IMR-90 (cell line): ENCODE measurements around the gene FRMD6. TPM values are rescaled to one million over a fixed set of nuclear protein-coding genes. Genes with fewer than 3 reads are reported as not detected.
A peak's percentile ranks its signal among the peaks of the same experiment; 100 is the strongest.

ENCODE experiments used
- ATAC-seq: fragments of 200-7000 bp; cut with Tn5 transposase; 2 replicates; pipeline ENCODE4 v1.9.1; 2020; ENCODE audit warnings: low read depth, mild to moderate bottlenecking, moderate library complexity
- BruUV-seq: library from RNA; stranded (reverse); fragments of 400-500 nt; replicated peaks from 2 replicates; lab custom pipeline; 2021; lab: Mats Ljungman, UMichigan
- CTCF ChIA-PET: fragments of 300-600 bp; formaldehyde crosslinking; extraction: SDS; loops from one replicate; lab custom pipeline; 2021; ENCODE audit warnings: antibody characterized with exemption; lab: Yijun Ruan, JAX
- POLR2A ChIA-PET: fragments of 300-600 bp; sonication (Branson Sonifier 250); formaldehyde crosslinking; loops from one replicate; lab custom pipeline; 2022; ENCODE audit warnings: antibody characterized with exemption; ENCODE audit not compliant: unreplicated experiment; lab: Charles Lee
- DNase-seq: peaks from one replicate; pipeline ENCODE4 v3.0.0; 2013
- H2AFZ ChIP-seq: replicated peaks from 2 replicates; pipeline ENCODE3; 2013; ENCODE audit warnings: low read length, mild to moderate bottlenecking; ENCODE audit not compliant: poor library complexity
- H2AK5ac ChIP-seq: 2 replicates; pipeline ENCODE4 v1.6.1; 2013; ENCODE audit warnings: low read depth, low read length, inconsistent platforms
- H2AK9ac ChIP-seq: replicated peaks from 2 replicates; pipeline ENCODE3; 2013; ENCODE audit warnings: mild to moderate bottlenecking, low read depth, low read length, moderate library complexity; ENCODE audit not compliant: poor library complexity
- H2BK120ac ChIP-seq: 2 replicates; pipeline ENCODE4 v1.6.1; 2013; ENCODE audit warnings: low read depth, low read length, inconsistent platforms
- H2BK15ac ChIP-seq: 3 replicates; pipeline ENCODE4 v1.6.1; 2013; ENCODE audit warnings: low read depth, low read length, inconsistent platforms
- H2BK20ac ChIP-seq: 2 replicates; pipeline ENCODE4 v1.6.1; 2013; ENCODE audit warnings: low read depth, mild to moderate bottlenecking, inconsistent platforms, low read length, moderate library complexity
- H2BK5ac ChIP-seq: 2 replicates; pipeline ENCODE4 v1.6.1; 2013; ENCODE audit warnings: mild to moderate bottlenecking, low read depth, low read length, inconsistent platforms; ENCODE audit not compliant: poor library complexity, severe bottlenecking
- H3K14ac ChIP-seq: replicated peaks from 2 replicates; pipeline ENCODE4 v1.6.1; 2013; ENCODE audit warnings: low read depth, low read length, inconsistent platforms
- H3K18ac ChIP-seq: 2 replicates; pipeline ENCODE4 v1.6.1; 2013; ENCODE audit warnings: low read depth, low read length, control low read depth
- H3K23ac ChIP-seq: 2 replicates; pipeline ENCODE4 v1.6.1; 2013; ENCODE audit warnings: low read depth, low read length, inconsistent platforms
- H3K27ac ChIP-seq: 2 replicates; pipeline ENCODE4 v1.5.1; 2013; ENCODE audit warnings: mild to moderate bottlenecking, control low read depth, low read length; ENCODE audit not compliant: insufficient read depth
- H3K27me3 ChIP-seq: 2 replicates; pipeline ENCODE4 v1.6.1; 2013; ENCODE audit warnings: low read length; ENCODE audit not compliant: control insufficient read depth, insufficient read depth
- H3K36me3 ChIP-seq: 2 replicates; pipeline ENCODE4 v1.6.1; 2013; ENCODE audit warnings: low read length, mixed read lengths; ENCODE audit not compliant: control insufficient read depth, insufficient read depth
- H3K4ac ChIP-seq: 2 replicates; pipeline ENCODE4 v1.6.1; 2013; ENCODE audit warnings: low read depth, low read length, inconsistent platforms
- H3K4me1 ChIP-seq: 2 replicates; pipeline ENCODE4 v1.6.1; 2013; ENCODE audit warnings: low read length, mixed read lengths; ENCODE audit not compliant: control insufficient read depth, insufficient read depth
- H3K4me2 ChIP-seq: 2 replicates; pipeline ENCODE4 v1.6.1; 2013; ENCODE audit warnings: low read depth, mild to moderate bottlenecking, control low read depth, low read length, moderate library complexity
- H3K4me3 ChIP-seq: 2 replicates; pipeline ENCODE4 v1.5.1; 2013; ENCODE audit warnings: low read depth, mild to moderate bottlenecking, control low read depth, low read length, moderate library complexity; ENCODE audit not compliant: insufficient read depth
- H3K56ac ChIP-seq: 2 replicates; pipeline ENCODE4 v1.6.1; 2013; ENCODE audit warnings: low read length, inconsistent platforms; ENCODE audit not compliant: insufficient read depth; ENCODE audit errors: extremely low read depth
- H3K79me1 ChIP-seq, 2 experiments: 2 replicates each; pipeline ENCODE4 v1.6.1; 2013; ENCODE audit warnings: low read length in 2 of 2, inconsistent platforms in 1 of 2, low read depth in 1 of 2
- H3K9ac ChIP-seq: 2 replicates; pipeline ENCODE4 v1.6.1; 2013; ENCODE audit warnings: low read depth, low read length, control low read depth
- H3K9me1 ChIP-seq: 2 replicates; pipeline ENCODE4 v1.6.1; 2013; ENCODE audit warnings: low read length, inconsistent platforms; ENCODE audit not compliant: insufficient read depth
- H3K9me3 ChIP-seq: 2 replicates; pipeline ENCODE4 v1.6.1; 2013; ENCODE audit warnings: low read length; ENCODE audit not compliant: control insufficient read depth, insufficient read depth
- H4K20me1 ChIP-seq: 2 replicates; pipeline ENCODE4 v1.6.1; 2013; ENCODE audit warnings: low read length, inconsistent platforms; ENCODE audit not compliant: insufficient read depth
- H4K5ac ChIP-seq: 2 replicates; pipeline ENCODE4 v1.6.1; 2013; ENCODE audit warnings: mild to moderate bottlenecking, low read depth, low read length, control low read depth
- H4K8ac ChIP-seq, 2 experiments: 2 replicates each; pipeline ENCODE4 v1.6.1; 2013; ENCODE audit warnings: low read depth in 2 of 2, low read length in 2 of 2, control low read depth in 1 of 2, inconsistent platforms in 1 of 2
- H4K91ac ChIP-seq: 2 replicates; pipeline ENCODE4 v1.6.1; 2013; ENCODE audit warnings: low read depth, low read length, inconsistent platforms; ENCODE audit not compliant: insufficient read depth
- BHLHE40 ChIP-seq: fragments of 150-350 bp; IDR thresholded peaks from 2 replicates; pipeline ENCODE4 v1.6.1; 2016; ENCODE audit warnings: mild to moderate bottlenecking, low read depth, low read length
- CEBPB ChIP-seq: IDR thresholded peaks from 2 replicates; pipeline ENCODE4 v1.6.1; 2012; ENCODE audit warnings: low read depth, low read length, improper control_type of control experiment
- FOS ChIP-seq: fragments of 150-350 bp; IDR thresholded peaks from 2 replicates; pipeline ENCODE4 v1.6.1; 2016; ENCODE audit warnings: low read depth, low read length
- MAFK ChIP-seq: IDR thresholded peaks from 2 replicates; pipeline ENCODE4 v1.6.1; 2012; ENCODE audit warnings: low read depth, low read length, improper control_type of control experiment
- MAZ ChIP-seq: IDR thresholded peaks from 2 replicates; pipeline ENCODE4 v1.6.1; 2012; ENCODE audit warnings: low read depth, mild to moderate bottlenecking, low read length, improper control_type of control experiment, moderate library complexity, borderline replicate concordance
- MXI1 ChIP-seq: IDR thresholded peaks from 2 replicates; pipeline ENCODE4 v1.6.1; 2012; ENCODE audit warnings: low read depth, mild to moderate bottlenecking, low read length, moderate library complexity, borderline replicate concordance
- POLR2A ChIP-seq: IDR thresholded peaks from 2 replicates; pipeline ENCODE4 v1.6.1; 2012; ENCODE audit warnings: mild to moderate bottlenecking, low read depth, low read length
- RAD21 ChIP-seq: IDR thresholded peaks from 2 replicates; pipeline ENCODE4 v1.6.1; 2012; ENCODE audit warnings: low read length, improper control_type of control experiment
- RCOR1 ChIP-seq: IDR thresholded peaks from 2 replicates; pipeline ENCODE4 v1.6.1; 2012; ENCODE audit warnings: mild to moderate bottlenecking, low read length, improper control_type of control experiment; ENCODE audit not compliant: insufficient replicate concordance
- RFX5 ChIP-seq: IDR thresholded peaks from 2 replicates; pipeline ENCODE4 v1.8.0; 2012; ENCODE audit warnings: low read depth, mild to moderate bottlenecking, low read length, moderate library complexity
- WGBS, 2 experiments: methylation state at CpG; one replicate each; pipeline versions ENCODE4 v1.1.5 to v1.1.7; 2013; ENCODE audit warnings: missing lambda C conversion rate in 2 of 2; ENCODE audit not compliant: insufficient read length in 1 of 2; ENCODE audit errors: extremely low coverage in 2 of 2; 5-methylcytosine and 5-hydroxymethylcytosine counted together
- dilution Hi-C: fragments of 300-500 bp; cut with HindIII; formaldehyde crosslinking; loops from one replicate; pipeline ENCODE4 v1.14.3; 2018; ENCODE audit warnings: low sequenced_read_pairs; ENCODE audit not compliant: unreplicated experiment
- in situ Hi-C: fragments of 300-500 bp; cut with MboI; formaldehyde crosslinking; loops from 3 replicates; pipeline ENCODE4 v1.14.3; 2019; ENCODE audit warnings: low sequenced_read_pairs, inconsistent platforms, mixed read lengths
- intact Hi-C: fragments of 100-400 bp; cut with micrococcal nuclease; formaldehyde crosslinking; loops from 2 replicates; pipeline ENCODE4 v1.10.0; 2022
- polyA plus RNA-seq, 3 experiments: library from polyadenylated mRNA; depleted of rRNA; stranded (reverse); fragments of >200 nt; gene quantifications; 2 replicates each; pipeline ENCODE4 v1.2.3, GENCODE V29; 2012; ENCODE audit warnings: low replicate concordance in 1 of 3
- total RNA-seq: library from RNA; depleted of rRNA; stranded (reverse); fragments of >200 nt; gene quantifications from 2 replicates; pipeline ENCODE4 v1.2.3, GENCODE V29; 2012
- TF ChIP-seq, protein P1 (sequence below): conservative IDR thresholded peaks from 2 replicates; pipeline ENCODE4 v1.5.1; 2012; ENCODE audit warnings: mild to moderate bottlenecking, low read depth, low read length, improper control_type of control experiment
- TF ChIP-seq, protein P2 (sequence below): fragments of 150-350 bp; IDR thresholded peaks from 2 replicates; pipeline ENCODE4 v1.6.1; 2017; ENCODE audit warnings: mild to moderate bottlenecking, antibody characterized with exemption, low read length, low read depth
- TF ChIP-seq, protein P3 (sequence below): fragments of 150-350 bp; IDR thresholded peaks from 2 replicates; pipeline ENCODE4 v1.6.1; 2016; ENCODE audit warnings: low read depth, mild to moderate bottlenecking, low read length, moderate library complexity, borderline replicate concordance

FRMD6 gene
- total and polyA plus RNA-seq, 2 of the 4 experiments (the other 2 are of a cell fraction) = 243 to 682 TPM

DNA sequence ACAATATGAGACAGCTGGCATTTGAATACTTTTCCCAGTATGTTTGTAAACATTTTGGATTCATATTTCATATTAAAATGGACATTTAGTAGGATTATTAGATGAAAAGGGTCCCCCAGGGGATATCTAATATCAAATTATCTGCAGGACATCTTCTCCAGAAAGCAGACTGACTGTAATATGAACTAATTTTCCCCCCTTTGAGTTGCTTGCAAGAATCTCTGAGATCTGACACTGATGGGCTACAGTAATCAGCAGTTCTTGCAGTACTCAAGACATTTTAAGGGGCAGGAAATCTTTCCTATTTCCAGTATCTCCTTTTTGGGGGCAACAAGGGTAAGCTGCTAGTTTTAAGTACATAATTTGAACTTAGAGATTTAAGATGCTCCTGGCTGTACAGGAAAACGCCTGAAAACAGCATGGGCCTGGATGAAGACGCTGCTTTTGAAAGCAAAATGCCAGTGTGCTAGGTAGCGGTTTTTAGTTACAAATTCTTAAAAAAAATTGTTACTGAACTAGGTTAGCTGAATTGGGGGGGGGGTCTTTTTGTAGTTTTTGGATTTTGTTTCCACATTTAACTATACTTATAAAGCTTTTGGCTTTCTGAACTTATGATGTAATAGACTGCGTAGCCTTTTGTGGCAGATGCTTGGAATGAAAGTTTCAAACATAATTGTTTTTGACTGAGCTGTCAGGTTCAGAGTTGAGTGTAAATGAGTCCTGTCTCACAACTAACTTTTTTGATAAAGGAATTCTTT lies 2.2 kb downstream of the FRMD6 start:
- CTCF ChIA-PET = interaction anchor here (0.7 to 2.0 kb wide), 3 partner anchors 33 to 371 kb away, joined by 3 to 10 read pairs (median 3); no protein-coding TSS in a partner anchor
- Histone ChIP-seq H3K27ac (peak overlapping the region; percentile 83), H2BK120ac (peak overlapping the region; percentile 64), H3K14ac (peak overlapping the region; percentile 53; the same call in 1 of the 2 replicates), H2BK15ac (peak overlapping the region; percentile 9; the same call in 1 of the 3 replicates), H3K56ac (peak overlapping the region; percentile 93), H3K79me1 (peaks cover 3 to 29% of the 10 kb centered on the region in 2 experiments; a peak in 3 of 4 replicates), H3K9me1 (peaks cover 6% of the 10 kb centered on the region), H3K9ac (peak overlapping the region; percentile 99), H2BK5ac (peak overlapping the region; percentile 95), H3K4me1 (peaks cover 8% of the 10 kb centered on the region), H2AK9ac (no peak overlapping the region), H2AK5ac (0 out of 2 replicates have a peak overlapping the region, but pooled peaks have one; percentile 3), H4K5ac (peak overlapping the region; percentile 21; the same call in 1 of the 2 replicates), H3K4ac (peak overlapping the region; percentile 98; the same call in 1 of the 2 replicates), H4K8ac (peak overlapping the region; percentile 60 to 71), H2AFZ (no peak overlapping the region), H3K4me2 (peak overlapping the region; percentile 71), H3K18ac (peak overlapping the region; percentile 50; the same call in 1 of the 2 replicates), H3K23ac (peak overlapping the region; percentile 66; the same call in 1 of the 2 replicates), H3K27me3 (no peaks in the 10 kb centered on the region), H4K91ac (peak overlapping the region; percentile 31), H2BK20ac (peak overlapping the region; percentile 22; the same call in 1 of the 2 replicates), H3K9me3 (no peaks in the 10 kb centered on the region), H3K36me3 (peaks cover 2% of the 10 kb centered on the region; the same call in 1 of the 2 replicates), H3K4me3 (peak overlapping the region; percentile 79), H4K20me1 (peaks cover 56% of the 10 kb centered on the region)
- POLR2A ChIA-PET = interaction anchor here (0.6 kb wide), 2 partner anchors 8 to 355 kb away, joined by 4 to 5 read pairs; no protein-coding TSS in a partner anchor
- ATAC-seq (no peak), DNase-seq (peak; percentile 31)
- TSS peak; percentile 46 for BruUV-seq
- intact Hi-C loops (loop anchor here (1.0 to 5.0 kb wide), 5 partner anchors 107 to 371 kb away; no protein-coding TSS in a partner anchor), dilution Hi-C loops (no loop called here), in situ Hi-C loops (loop anchor here (10.0 kb wide), 1 partner anchor 121 kb away; no protein-coding TSS in a partner anchor)
- no CpG with 5 or more reads among the region's 4 CpGs for WGBS, 2 experiments
- TF ChIP-seq MAFK (no peak), FOS (no peak), RAD21 (no peak), BHLHE40 (no peak), MAZ (no peak), POLR2A (no peak; the same call in 1 of the 2 replicates), MXI1 (no peak), RFX5 (no peak), CEBPB (no peak; the same call in 1 of the 2 replicates), RCOR1 (no peak)
- TF ChIP-seq, protein P1, sequence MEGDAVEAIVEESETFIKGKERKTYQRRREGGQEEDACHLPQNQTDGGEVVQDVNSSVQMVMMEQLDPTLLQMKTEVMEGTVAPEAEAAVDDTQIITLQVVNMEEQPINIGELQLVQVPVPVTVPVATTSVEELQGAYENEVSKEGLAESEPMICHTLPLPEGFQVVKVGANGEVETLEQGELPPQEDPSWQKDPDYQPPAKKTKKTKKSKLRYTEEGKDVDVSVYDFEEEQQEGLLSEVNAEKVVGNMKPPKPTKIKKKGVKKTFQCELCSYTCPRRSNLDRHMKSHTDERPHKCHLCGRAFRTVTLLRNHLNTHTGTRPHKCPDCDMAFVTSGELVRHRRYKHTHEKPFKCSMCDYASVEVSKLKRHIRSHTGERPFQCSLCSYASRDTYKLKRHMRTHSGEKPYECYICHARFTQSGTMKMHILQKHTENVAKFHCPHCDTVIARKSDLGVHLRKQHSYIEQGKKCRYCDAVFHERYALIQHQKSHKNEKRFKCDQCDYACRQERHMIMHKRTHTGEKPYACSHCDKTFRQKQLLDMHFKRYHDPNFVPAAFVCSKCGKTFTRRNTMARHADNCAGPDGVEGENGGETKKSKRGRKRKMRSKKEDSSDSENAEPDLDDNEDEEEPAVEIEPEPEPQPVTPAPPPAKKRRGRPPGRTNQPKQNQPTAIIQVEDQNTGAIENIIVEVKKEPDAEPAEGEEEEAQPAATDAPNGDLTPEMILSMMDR = no peak
- TF ChIP-seq, protein P2, sequence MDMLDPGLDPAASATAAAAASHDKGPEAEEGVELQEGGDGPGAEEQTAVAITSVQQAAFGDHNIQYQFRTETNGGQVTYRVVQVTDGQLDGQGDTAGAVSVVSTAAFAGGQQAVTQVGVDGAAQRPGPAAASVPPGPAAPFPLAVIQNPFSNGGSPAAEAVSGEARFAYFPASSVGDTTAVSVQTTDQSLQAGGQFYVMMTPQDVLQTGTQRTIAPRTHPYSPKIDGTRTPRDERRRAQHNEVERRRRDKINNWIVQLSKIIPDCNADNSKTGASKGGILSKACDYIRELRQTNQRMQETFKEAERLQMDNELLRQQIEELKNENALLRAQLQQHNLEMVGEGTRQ = no peak
- TF ChIP-seq, protein P3, sequence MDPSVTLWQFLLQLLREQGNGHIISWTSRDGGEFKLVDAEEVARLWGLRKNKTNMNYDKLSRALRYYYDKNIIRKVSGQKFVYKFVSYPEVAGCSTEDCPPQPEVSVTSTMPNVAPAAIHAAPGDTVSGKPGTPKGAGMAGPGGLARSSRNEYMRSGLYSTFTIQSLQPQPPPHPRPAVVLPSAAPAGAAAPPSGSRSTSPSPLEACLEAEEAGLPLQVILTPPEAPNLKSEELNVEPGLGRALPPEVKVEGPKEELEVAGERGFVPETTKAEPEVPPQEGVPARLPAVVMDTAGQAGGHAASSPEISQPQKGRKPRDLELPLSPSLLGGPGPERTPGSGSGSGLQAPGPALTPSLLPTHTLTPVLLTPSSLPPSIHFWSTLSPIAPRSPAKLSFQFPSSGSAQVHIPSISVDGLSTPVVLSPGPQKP = no peak
